Transverse colon (tissue), 4 donors: ENCODE data around the gene HSPBP1. TPM values are rescaled to one million over a fixed set of nuclear protein-coding genes. Genes with fewer than 3 reads are reported as not detected.

ENCODE experiments used
- DNase-seq: peaks from one replicate; pipeline ENCODE4 v3.0.0-alpha.2; 2019
- H3K27ac ChIP-seq, 4 donors: fragments of 200-600 bp; sonication (generic); 2 replicates each; pipeline ENCODE4 v1.5.1; 2016 to 2018; ENCODE audit warnings: inconsistent platforms in 4 of 4
- H3K27me3 ChIP-seq: fragments of 200-600 bp; sonication (generic); 2 replicates; pipeline ENCODE4 v1.5.1; 2017; ENCODE audit warnings: inconsistent platforms
- H3K36me3 ChIP-seq, 4 donors: fragments of 200-600 bp; sonication (generic); 2 replicates each; pipeline ENCODE4 v1.5.1; 2017 to 2019; ENCODE audit warnings: inconsistent platforms in 4 of 4
- H3K4me1 ChIP-seq, 4 donors: fragments of 200-600 bp; sonication (generic); 2 replicates each; pipeline ENCODE4 v1.5.1; 2017 to 2020; ENCODE audit warnings: inconsistent platforms in 4 of 4
- H3K4me3 ChIP-seq, 4 donors: fragments of 200-600 bp; sonication (generic); 1 replicate in 1 of 4; 2 replicates in 3 of 4; pipeline versions ENCODE4 v1.5.1 to v1.6.1; 2017 to 2019; ENCODE audit warnings: inconsistent platforms in 4 of 4
- H3K9me3 ChIP-seq, 2 donors: fragments of 200-600 bp; sonication (generic); 2 replicates each; pipeline ENCODE4 v1.5.1; 2017 to 2019; ENCODE audit warnings: inconsistent platforms in 2 of 2
- CTCF ChIP-seq, 5 experiments: fragments of 200-600 bp in 3 of 5; fragments of 450-650 bp in 2 of 5; sonication (generic) in 3 of 5; IDR thresholded peaks; 1 replicate in 2 of 5; 2 replicates in 3 of 5; pipeline ENCODE4 v1.5.1; 2016 to 2017; ENCODE audit warnings: antibody characterized with exemption in 5 of 5, inconsistent platforms in 3 of 5, mild to moderate bottlenecking in 2 of 5, moderate library complexity in 1 of 5
- EP300 ChIP-seq: sonication (generic); formaldehyde crosslinking; IDR thresholded peaks from one replicate; pipeline ENCODE4 v1.6.1; 2017; ENCODE audit warnings: antibody characterized with exemption, low read depth
- POLR2A ChIP-seq: fragments of 450-650 bp; IDR thresholded peaks from one replicate; pipeline ENCODE4 v1.6.1; 2016; ENCODE audit warnings: antibody characterized with exemption, mild to moderate bottlenecking, moderate library complexity
- POLR2AphosphoS5 ChIP-seq, 3 donors: sonication (generic); formaldehyde crosslinking; IDR thresholded peaks; one replicate each; pipeline ENCODE4 v1.6.1; 2016; ENCODE audit warnings: antibody characterized with exemption in 3 of 3
- WGBS, 2 donors: methylation state at CpG; one replicate each; pipeline ENCODE4 v1.1.5; 2018; ENCODE audit warnings: low coverage in 1 of 2; 5-methylcytosine and 5-hydroxymethylcytosine counted together
- in situ Hi-C, 4 donors: fragments of 200-750 bp; cut with MboI; loops; one replicate each; pipeline versions ENCODE4 v1.15.0 to v1.15.1; 2017; ENCODE audit warnings: low sequenced_read_pairs in 3 of 4, low pct_ligation_motif_present in 1 of 4, low pct_unique_long_range_greater_than_20kb in 1 of 4
- intact Hi-C: fragments of 100-400 bp; cut with DNase I; formaldehyde crosslinking; loops from one replicate; pipeline ENCODE4 v1.15.1; 2023; ENCODE audit warnings: low total_unique reads
- total RNA-seq, 4 donors: library from RNA; depleted of rRNA; stranded (reverse); fragments of >200 nt; gene quantifications; one replicate each; pipeline ENCODE4 v1.1.0, GENCODE V29; 2016

The HSPBP1 gene
- total RNA-seq, 4 donors from 2014 or later = 4.5 to 98.7 (median 27.0) TPM

- no peak for DNase-seq
- Histone ChIP-seq H3K27me3 (no peaks in the 10 kb centered on the region), H3K4me1 (peaks cover 0 to 8% (median 3%) of the 10 kb centered on the region in 4 donors), H3K4me3 (no peak overlapping the region), H3K36me3 (no peaks in the 10 kb centered on the region), H3K9me3 (no peaks in the 10 kb centered on the region), H3K27ac (no peak overlapping the region)
- TF ChIP-seq POLR2A = no peak
- no peak for TF ChIP-seq CTCF (IDR thresholded peaks at IDR 0.05)
- no peak for TF ChIP-seq POLR2AphosphoS5 (IDR thresholded peaks at IDR 0.05)
- TF ChIP-seq EP300 = no peak
- WGBS, 2 donors = 84% methylated on average over 8 of the region's 8 CpGs; no CpG with 5 or more reads in 1 of the 2 donors
- in situ Hi-C loops (no loop called here), intact Hi-C loops (no loop called here)
Observed at GRCh38 chr19:55316646-55317045, 36.7 kb upstream of the HSPBP1 start.

- no peak overlapping the region for H3K27ac ChIP-seq
- intact Hi-C loops = no loop called here
- in situ Hi-C loops = no loop called here
- peaks cover 0 to 2% (median 0%) of the 10 kb centered on the region in 4 donors for H3K4me1 ChIP-seq
- WGBS, 2 donors = 86 to 89% methylated on average over 6 to 13 of the region's 13 CpGs
- no peaks in the 10 kb centered on the region for H3K36me3 ChIP-seq
- H3K9me3 ChIP-seq = no peaks in the 10 kb centered on the region
- H3K4me3 ChIP-seq = no peak overlapping the region
- DNase-seq = no peak
- no peak for TF ChIP-seq EP300
- H3K27me3 ChIP-seq = no peaks in the 10 kb centered on the region
Observed at GRCh38 chr19:55315956-55316525, 36.1 kb upstream of the HSPBP1 start.

GRCh38 chr19:55314396-55314795 lies 34.5 kb upstream of the HSPBP1 start:
- no peaks in the 10 kb centered on the region for H3K9me3 ChIP-seq
- in situ Hi-C loops (no loop called here), intact Hi-C loops (no loop called here)
- H3K36me3 ChIP-seq = no peaks in the 10 kb centered on the region
- H3K4me3 ChIP-seq = no peak overlapping the region
- H3K27ac ChIP-seq = no peak overlapping the region
- no peak for TF ChIP-seq EP300
- TF ChIP-seq POLR2A = no peak
- TF ChIP-seq CTCF (IDR thresholded peaks at IDR 0.05) = no peak
- TF ChIP-seq POLR2AphosphoS5 (IDR thresholded peaks at IDR 0.05) = no peak
- DNase-seq = no peak
- H3K27me3 ChIP-seq = no peaks in the 10 kb centered on the region
- H3K4me1 ChIP-seq = no peaks in the 10 kb centered on the region
- WGBS, 2 donors = 73 to 96% methylated on average over 3 to 8 of the region's 8 CpGs

GRCh38 chr19:55312621-55313512 lies 33.0 kb upstream of the HSPBP1 start:
- in situ Hi-C loops = no loop called here
- Histone ChIP-seq H3K9me3 (no peaks in the 10 kb centered on the region), H3K4me3 (no peak overlapping the region), H3K36me3 (no peaks in the 10 kb centered on the region), H3K27ac (no peak overlapping the region), H3K4me1 (no peaks in the 10 kb centered on the region), H3K27me3 (no peaks in the 10 kb centered on the region)
- TF ChIP-seq EP300 (no peak), POLR2A (no peak), CTCF (IDR thresholded peaks at IDR 0.05) (no peak), POLR2AphosphoS5 (IDR thresholded peaks at IDR 0.05) (no peak)
- DNase-seq = no peak
- 75 to 88% methylated on average over 5 to 47 of the region's 47 CpGs for WGBS, 2 donors
- intact Hi-C loops = no loop called here
